Testis (tissue), 2 donors: ENCODE measurements around the gene SMYD3.

ENCODE experiments used
- POLR2A ChIP-seq: fragments of 450-650 bp; IDR thresholded peaks from one replicate; pipeline ENCODE4 v1.6.1; 2017; ENCODE audit warnings: antibody characterized with exemption, mild to moderate bottlenecking, moderate library complexity
- TF ChIP-seq, protein P1 (sequence below), 3 experiments: fragments of 450-650 bp in 2 of 3; fragments of 200-600 bp in 1 of 3; sonication (generic) in 1 of 3; IDR thresholded peaks; one replicate each; pipeline ENCODE4 v1.5.1; 2016 to 2019; ENCODE audit warnings: antibody characterized with exemption in 3 of 3, mild to moderate bottlenecking in 2 of 3, moderate library complexity in 1 of 3

GRCh38 chr1:246382589-246383238 is 124.4 kb downstream of the SMYD3 start:
- TF ChIP-seq, protein P1, sequence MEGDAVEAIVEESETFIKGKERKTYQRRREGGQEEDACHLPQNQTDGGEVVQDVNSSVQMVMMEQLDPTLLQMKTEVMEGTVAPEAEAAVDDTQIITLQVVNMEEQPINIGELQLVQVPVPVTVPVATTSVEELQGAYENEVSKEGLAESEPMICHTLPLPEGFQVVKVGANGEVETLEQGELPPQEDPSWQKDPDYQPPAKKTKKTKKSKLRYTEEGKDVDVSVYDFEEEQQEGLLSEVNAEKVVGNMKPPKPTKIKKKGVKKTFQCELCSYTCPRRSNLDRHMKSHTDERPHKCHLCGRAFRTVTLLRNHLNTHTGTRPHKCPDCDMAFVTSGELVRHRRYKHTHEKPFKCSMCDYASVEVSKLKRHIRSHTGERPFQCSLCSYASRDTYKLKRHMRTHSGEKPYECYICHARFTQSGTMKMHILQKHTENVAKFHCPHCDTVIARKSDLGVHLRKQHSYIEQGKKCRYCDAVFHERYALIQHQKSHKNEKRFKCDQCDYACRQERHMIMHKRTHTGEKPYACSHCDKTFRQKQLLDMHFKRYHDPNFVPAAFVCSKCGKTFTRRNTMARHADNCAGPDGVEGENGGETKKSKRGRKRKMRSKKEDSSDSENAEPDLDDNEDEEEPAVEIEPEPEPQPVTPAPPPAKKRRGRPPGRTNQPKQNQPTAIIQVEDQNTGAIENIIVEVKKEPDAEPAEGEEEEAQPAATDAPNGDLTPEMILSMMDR (IDR thresholded peaks at IDR 0.05): no peak
- TF ChIP-seq POLR2A: no peak
